H9 (cell line): Measurements from ENCODE around the gene APOA4. TPM values are rescaled to one million over a fixed set of nuclear protein-coding genes. Genes with fewer than 3 reads are reported as not detected.
A peak's percentile ranks its signal among the peaks of the same experiment; 100 is the strongest.

Experiments
- DNase-seq: peaks from one replicate; pipeline ENCODE4 v3.0.0-alpha.2; 2017
- H2AFZ ChIP-seq: one replicate; pipeline ENCODE4 v1.6.1; 2013; ENCODE audit warnings: mild to moderate bottlenecking, low read length, control low read depth, moderate library complexity
- H2AK5ac ChIP-seq: 2 replicates; pipeline ENCODE4 v1.6.1; 2013; ENCODE audit warnings: low read length, control low read depth, mixed read lengths; ENCODE audit not compliant: insufficient read length
- H2BK120ac ChIP-seq: one replicate; pipeline ENCODE4 v1.6.1; 2013; ENCODE audit warnings: low read depth, mild to moderate bottlenecking, low read length, control low read depth, inconsistent platforms; ENCODE audit not compliant: poor library complexity, severe bottlenecking
- H2BK12ac ChIP-seq: 2 replicates; pipeline ENCODE4 v1.6.1; 2013; ENCODE audit warnings: low read length, control low read depth, mixed read lengths, low read depth; ENCODE audit not compliant: insufficient read length
- H2BK15ac ChIP-seq: 2 replicates; pipeline ENCODE4 v1.6.1; 2013; ENCODE audit warnings: low read depth, low read length, control low read depth
- H2BK20ac ChIP-seq: one replicate; pipeline ENCODE4 v1.6.1; 2013; ENCODE audit warnings: low read depth, mild to moderate bottlenecking, low read length, control low read depth, inconsistent platforms; ENCODE audit not compliant: poor library complexity, severe bottlenecking
- H2BK5ac ChIP-seq: 2 replicates; pipeline ENCODE4 v1.6.1; 2013; ENCODE audit warnings: low read length, control low read depth, mixed read lengths; ENCODE audit not compliant: insufficient read length
- H3K14ac ChIP-seq: 2 replicates; pipeline ENCODE4 v1.6.1; 2013; ENCODE audit warnings: low read length, control low read depth; ENCODE audit not compliant: insufficient read depth
- H3K18ac ChIP-seq: 2 replicates; pipeline ENCODE4 v1.6.1; 2013; ENCODE audit warnings: low read depth, mild to moderate bottlenecking, mixed read lengths, low read length, control low read depth; ENCODE audit not compliant: insufficient read length
- H3K23ac ChIP-seq: 2 replicates; pipeline ENCODE4 v1.6.1; 2013; ENCODE audit warnings: low read length, control low read depth, mixed read lengths, low read depth; ENCODE audit not compliant: insufficient read length
- H3K23me2 ChIP-seq: 2 replicates; pipeline ENCODE4 v1.6.1; 2013; ENCODE audit warnings: low read depth, mild to moderate bottlenecking, mixed read lengths, low read length, control low read depth; ENCODE audit not compliant: insufficient read length, poor library complexity, severe bottlenecking
- H3K27ac ChIP-seq: 2 replicates; pipeline ENCODE4 v1.5.1; 2013; ENCODE audit warnings: low read length, control low read depth, mixed read lengths, low read depth; ENCODE audit not compliant: insufficient read length
- H3K27me3 ChIP-seq: 2 replicates; pipeline ENCODE4 v1.6.1; 2013; ENCODE audit warnings: low read length, control low read depth, inconsistent platforms; ENCODE audit not compliant: insufficient read depth
- H3K4ac ChIP-seq: 2 replicates; pipeline ENCODE4 v1.6.1; 2013; ENCODE audit warnings: low read depth, mild to moderate bottlenecking, control low read depth, inconsistent platforms, low read length, moderate library complexity
- H3K4me1 ChIP-seq: 2 replicates; pipeline ENCODE4 v1.6.1; 2013; ENCODE audit warnings: low read length, control low read depth, inconsistent platforms; ENCODE audit not compliant: insufficient read depth
- H3K4me2 ChIP-seq: 2 replicates; pipeline ENCODE4 v1.6.1; 2013; ENCODE audit warnings: low read length, control low read depth, mixed read lengths; ENCODE audit not compliant: insufficient read length, insufficient read depth
- H3K56ac ChIP-seq: 2 replicates; pipeline ENCODE4 v1.6.1; 2013; ENCODE audit warnings: low read depth, mild to moderate bottlenecking, mixed read lengths, low read length, control low read depth; ENCODE audit not compliant: insufficient read length
- H3K79me1 ChIP-seq: 2 replicates; pipeline ENCODE4 v1.6.1; 2013; ENCODE audit warnings: low read depth, mild to moderate bottlenecking, moderate library complexity, low read length, control low read depth, inconsistent platforms; ENCODE audit not compliant: insufficient read depth, poor library complexity, severe bottlenecking
- H3K79me2 ChIP-seq: 2 replicates; pipeline ENCODE4 v1.6.1; 2013; ENCODE audit warnings: low read length, control low read depth, inconsistent platforms; ENCODE audit not compliant: insufficient read depth
- H3K9ac ChIP-seq: 2 replicates; pipeline ENCODE4 v1.6.1; 2013; ENCODE audit warnings: low read length, control low read depth, mixed read lengths; ENCODE audit not compliant: insufficient read length; ENCODE audit errors: extremely low read depth
- H3K9me3 ChIP-seq: one replicate; pipeline ENCODE4 v1.6.1; 2013; ENCODE audit warnings: low read depth, low read length, inconsistent platforms; ENCODE audit not compliant: control insufficient read depth
- H3T11ph ChIP-seq: one replicate; pipeline ENCODE4 v1.6.1; 2013; ENCODE audit warnings: mild to moderate bottlenecking, low read length, control low read depth, inconsistent platforms
- H4K20me1 ChIP-seq: one replicate; pipeline ENCODE4 v1.6.1; 2013; ENCODE audit not compliant: control insufficient read depth, insufficient read length, insufficient read depth
- H4K5ac ChIP-seq: 2 replicates; pipeline ENCODE4 v1.6.1; 2013; ENCODE audit warnings: low read depth, mild to moderate bottlenecking, mixed read lengths, low read length, control low read depth; ENCODE audit not compliant: insufficient read length
- H4K8ac ChIP-seq: replicated peaks from 2 replicates; pipeline ENCODE4 v1.6.1; 2013; ENCODE audit warnings: low read length, control low read depth, mixed read lengths, low read depth; ENCODE audit not compliant: insufficient read length
- H4K91ac ChIP-seq: 2 replicates; pipeline ENCODE4 v1.6.1; 2013; ENCODE audit warnings: low read depth, mild to moderate bottlenecking, moderate library complexity, mixed read lengths, low read length, control low read depth; ENCODE audit not compliant: insufficient read length
- H3K27ac Mint-ChIP-seq, 3 experiments: 2 replicates in 2 of 3; 3 replicates in 1 of 3; pipeline ENCODE4 v1.8.0; 2020 to 2021; ENCODE audit warnings: mixed read lengths in 3 of 3, mild to moderate bottlenecking in 1 of 3, moderate library complexity in 1 of 3
- H3K27me3 Mint-ChIP-seq: 2 replicates; pipeline ENCODE4 v1.8.0; 2021; ENCODE audit warnings: low read depth, mild to moderate bottlenecking, moderate library complexity, mixed read lengths
- H3K36me3 Mint-ChIP-seq, 3 experiments: 2 replicates in 2 of 3; 3 replicates in 1 of 3; pipeline ENCODE4 v1.8.0; 2020 to 2021; ENCODE audit warnings: low read depth in 3 of 3, mixed read lengths in 3 of 3; ENCODE audit not compliant: insufficient read depth in 1 of 3
- H3K4me1 Mint-ChIP-seq, 2 experiments: 2 replicates each; pipeline ENCODE4 v1.8.0; 2020; ENCODE audit warnings: mixed read lengths in 2 of 2
- H3K4me3 Mint-ChIP-seq, 2 experiments: 2 replicates in 1 of 2; 3 replicates in 1 of 2; pipeline ENCODE4 v1.8.0; 2020 to 2021; ENCODE audit warnings: mild to moderate bottlenecking in 2 of 2, mixed read lengths in 2 of 2, moderate library complexity in 1 of 2
- H3K9me3 Mint-ChIP-seq, 2 experiments: 2 replicates in 1 of 2; 3 replicates in 1 of 2; pipeline ENCODE4 v1.8.0; 2020; ENCODE audit warnings: mild to moderate bottlenecking in 2 of 2, mixed read lengths in 2 of 2, moderate library complexity in 1 of 2
- WGBS: extraction: QIAGEN DNeasy Blood & Tissue Kit; methylation state at CpG from one replicate; pipeline ENCODE4 v1.1.7; 2013; ENCODE audit warnings: missing lambda C conversion rate, low lambda C conversion rate, mixed read lengths; ENCODE audit not compliant: insufficient read length; ENCODE audit errors: extremely low coverage; 5-methylcytosine and 5-hydroxymethylcytosine counted together
- total RNA-seq: library from RNA; stranded (reverse); gene quantifications from 2 replicates; pipeline ENCODE4 v1.2.1, GENCODE V29; 2021
- TF ChIP-seq, protein P1 (sequence below): fragments of 200-600 bp; sonication (generic); conservative IDR thresholded peaks from 3 replicates; pipeline ENCODE4 v1.8.0; 2021; ENCODE audit warnings: antibody characterized with exemption, mild to moderate bottlenecking

Gene APOA4
- total RNA-seq, 1 experiment from 2014 or later, result not detected

DNA sequence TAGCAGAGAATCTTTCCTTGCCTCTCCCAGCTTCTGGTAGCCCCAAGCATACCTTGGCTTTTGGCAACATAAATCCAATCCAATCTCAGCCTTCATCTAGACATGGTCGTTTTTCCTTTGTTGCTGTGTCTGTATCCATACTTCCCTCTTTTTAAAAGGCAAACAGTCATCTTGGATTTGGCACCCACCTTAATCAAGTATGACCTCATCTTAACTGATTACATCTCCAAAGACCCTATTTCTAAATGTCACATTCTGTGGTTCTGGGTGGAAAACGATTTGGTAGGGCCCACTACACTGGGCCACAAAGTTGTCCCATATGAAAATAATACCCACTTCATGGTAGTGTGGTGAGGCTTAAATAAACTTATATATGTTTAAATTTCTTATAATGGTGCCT, 51.2 kb downstream of the APOA4 start:
- Histone ChIP-seq H3K56ac (no peak overlapping the region), H4K8ac (no peak overlapping the region), H2BK120ac (no peak overlapping the region), H2BK5ac (no peak overlapping the region), H3K23me2 (peaks cover 12% of the 10 kb centered on the region), H4K91ac (no peak overlapping the region), H3K23ac (no peak overlapping the region), H2AFZ (no peak overlapping the region), H3K9me3 (no peaks in the 10 kb centered on the region), H3K79me2 (peaks cover 11% of the 10 kb centered on the region; the same call in 1 of the 2 replicates), H3K4me2 (peak overlapping the region; percentile 100), H2BK15ac (no peak overlapping the region), H3K27ac (peak overlapping the region; percentile 61), H2BK20ac (no peak overlapping the region), H4K20me1 (no peaks in the 10 kb centered on the region), H2BK12ac (no peak overlapping the region), H3K4ac (no peak overlapping the region), H3T11ph (no peak overlapping the region), H2AK5ac (no peak overlapping the region), H3K18ac (no peak overlapping the region), H3K4me1 (peaks cover 4% of the 10 kb centered on the region; the same call in 1 of the 2 replicates), H3K9ac (peak overlapping the region; percentile 95), H3K14ac (no peak overlapping the region), H3K27me3 (no peaks in the 10 kb centered on the region), H4K5ac (no peak overlapping the region), H3K79me1 (peaks cover 7% of the 10 kb centered on the region)
- DNase-seq, result no peak
- Mint-ChIP-seq H3K36me3 (peaks cover 5 to 41% (median 27%) of the 10 kb centered on the region in 3 experiments; a peak in 6 of 7 replicates), H3K27ac (peak overlapping the region in 2 of 3 experiments; percentile 2 to 96; a peak in 2 of 7 replicates), H3K4me3 (peak overlapping the region; percentile 95 to 97), H3K9me3 (no peaks in the 10 kb centered on the region), H3K27me3 (no peaks in the 10 kb centered on the region), H3K4me1 (peaks cover 21 to 22% of the 10 kb centered on the region in 2 experiments)
- no CpG with 5 or more reads among the region's 2 CpGs for WGBS
- TF ChIP-seq, protein P1, sequence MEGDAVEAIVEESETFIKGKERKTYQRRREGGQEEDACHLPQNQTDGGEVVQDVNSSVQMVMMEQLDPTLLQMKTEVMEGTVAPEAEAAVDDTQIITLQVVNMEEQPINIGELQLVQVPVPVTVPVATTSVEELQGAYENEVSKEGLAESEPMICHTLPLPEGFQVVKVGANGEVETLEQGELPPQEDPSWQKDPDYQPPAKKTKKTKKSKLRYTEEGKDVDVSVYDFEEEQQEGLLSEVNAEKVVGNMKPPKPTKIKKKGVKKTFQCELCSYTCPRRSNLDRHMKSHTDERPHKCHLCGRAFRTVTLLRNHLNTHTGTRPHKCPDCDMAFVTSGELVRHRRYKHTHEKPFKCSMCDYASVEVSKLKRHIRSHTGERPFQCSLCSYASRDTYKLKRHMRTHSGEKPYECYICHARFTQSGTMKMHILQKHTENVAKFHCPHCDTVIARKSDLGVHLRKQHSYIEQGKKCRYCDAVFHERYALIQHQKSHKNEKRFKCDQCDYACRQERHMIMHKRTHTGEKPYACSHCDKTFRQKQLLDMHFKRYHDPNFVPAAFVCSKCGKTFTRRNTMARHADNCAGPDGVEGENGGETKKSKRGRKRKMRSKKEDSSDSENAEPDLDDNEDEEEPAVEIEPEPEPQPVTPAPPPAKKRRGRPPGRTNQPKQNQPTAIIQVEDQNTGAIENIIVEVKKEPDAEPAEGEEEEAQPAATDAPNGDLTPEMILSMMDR, result no peak

Other genes with a start within 250 kb of the APOA4 start
- gene BUD13, start 50.3 kb downstream of the APOA4 start, total RNA-seq, result 29.3 and 30.0 TPM in 2 replicates
- gene ZPR1, start 35.3 kb downstream of the APOA4 start, total RNA-seq, result 77.2 and 82.0 TPM in 2 replicates
- gene APOA5, start 31.4 kb downstream of the APOA4 start, total RNA-seq, result 0.11 TPM in 1 of 2 replicates, not detected in the other
- gene APOC3, start 6.6 kb upstream of the APOA4 start, total RNA-seq, result not detected in 2 replicates
- gene APOA1, start 14.3 kb upstream of the APOA4 start, total RNA-seq, result 0.68 and 0.79 TPM in 2 replicates